ENCODE measurements around the gene ZBP1.

Gene ZBP1

DNA sequence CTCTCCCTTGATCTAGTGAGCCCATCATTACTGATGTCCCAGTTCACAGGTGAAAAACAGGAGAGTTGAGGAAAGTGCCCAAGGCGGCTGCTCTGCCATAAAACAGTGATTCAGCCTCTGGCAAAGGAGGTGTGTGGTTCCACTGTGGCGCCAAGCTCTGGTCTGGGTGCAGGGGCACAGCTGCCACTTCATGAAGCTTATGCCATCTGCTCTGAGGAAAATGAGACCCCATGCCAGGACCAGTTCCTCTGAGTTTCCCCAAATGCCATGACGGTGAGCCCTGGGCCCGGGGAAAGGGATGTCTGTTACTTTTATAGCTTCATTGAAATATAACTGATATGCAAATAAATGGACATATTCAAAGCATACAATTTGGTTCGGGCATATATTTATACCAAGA lies 33.7 kb upstream of the ZBP1 start:
- ChIA-PET POLR2A (no interaction called here), CTCF (interaction anchor here (0.6 to 3.7 kb wide), 20 partner anchors 11 to 576 kb away, joined by 3 to 35 read pairs (median 5); partner anchors contain the start of gene ZBP1)
- 89% methylated on average over 2 of the region's 5 CpGs for WGBS (ENCODE audit: insufficient coverage)

DNA sequence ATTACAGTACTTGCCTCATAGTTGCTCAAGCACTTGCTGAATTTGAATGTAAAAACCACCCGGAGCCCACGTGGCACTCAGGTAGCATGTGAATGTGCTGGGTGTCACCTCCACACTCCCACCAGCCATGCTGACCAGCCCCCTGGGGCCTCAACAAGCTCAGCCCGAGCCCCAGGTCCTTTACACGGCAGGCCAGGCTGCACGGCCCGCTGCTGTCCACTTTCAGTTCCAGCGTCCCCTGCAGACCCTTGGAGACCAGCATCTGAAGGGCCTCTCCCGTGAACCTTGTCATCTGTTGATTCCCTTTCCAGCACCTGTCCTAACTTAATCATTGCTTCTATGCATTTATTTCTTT lies 33.3 kb upstream of the ZBP1 start:
- Histone ChIP-seq H3K27me3 (replicated peaks in 2 of 5; ENCODE audit: control insufficient read depth in 4 of 5, insufficient read depth in 5 of 5, low read length in 4 of 5) (peaks cover 0 to 8% (median 0%) of the 10 kb centered on the region in 5 experiments), H3K4me1 (ENCODE audit: control extremely low read depth in 1 of 4, control insufficient read depth in 4 of 4, insufficient read depth in 4 of 4, low read length in 3 of 4) (no peaks in the 10 kb centered on the region), H3K4me3 (ENCODE audit: control insufficient read depth in 1 of 7, extremely low read depth in 1 of 7, insufficient read depth in 4 of 7, low read depth in 2 of 7, low read length in 6 of 7) (no peak overlapping the region), H3K36me3 (ENCODE audit: control insufficient read depth in 4 of 4, insufficient read depth in 4 of 4, low read length in 3 of 4) (peaks cover 0 to 5% (median 2%) of the 10 kb centered on the region in 4 experiments), H3K9me3 (ENCODE audit: control extremely low read depth in 1 of 5, control insufficient read depth in 4 of 5, insufficient read depth in 2 of 5, low read depth in 1 of 5, low read length in 4 of 5) (no peaks in the 10 kb centered on the region), H3K27ac (ENCODE audit: insufficient read depth in 1 of 2, low read depth in 1 of 2, low read length in 2 of 2, poor library complexity in 1 of 2, severe bottlenecking in 2 of 2) (no peak overlapping the region)
- WGBS (ENCODE audit: insufficient coverage): 93% methylated on average over 8 of the region's 8 CpGs
- ChIA-PET CTCF (interaction anchor here (0.6 to 3.7 kb wide), 20 partner anchors 10 to 577 kb away, joined by 3 to 35 read pairs (median 5); partner anchors contain the start of gene ZBP1), POLR2A (no interaction called here)
- DNase-seq: no peak

More for the DNA sequence above, 33.7 kb upstream of the ZBP1 start:
- Histone ChIP-seq H3K36me3 (ENCODE audit: control insufficient read depth in 4 of 4, insufficient read depth in 4 of 4, low read length in 3 of 4) (peaks cover 0 to 5% (median 2%) of the 10 kb centered on the region in 4 experiments), H3K27ac (ENCODE audit: insufficient read depth in 1 of 2, low read depth in 1 of 2, low read length in 2 of 2, poor library complexity in 1 of 2, severe bottlenecking in 2 of 2) (no peak overlapping the region), H3K4me1 (ENCODE audit: control extremely low read depth in 1 of 4, control insufficient read depth in 4 of 4, insufficient read depth in 4 of 4, low read length in 3 of 4) (no peaks in the 10 kb centered on the region), H3K9me3 (ENCODE audit: control extremely low read depth in 1 of 5, control insufficient read depth in 4 of 5, insufficient read depth in 2 of 5, low read depth in 1 of 5, low read length in 4 of 5) (no peaks in the 10 kb centered on the region), H3K4me3 (ENCODE audit: control insufficient read depth in 1 of 7, extremely low read depth in 1 of 7, insufficient read depth in 4 of 7, low read depth in 2 of 7, low read length in 6 of 7) (no peak overlapping the region), H3K27me3 (replicated peaks in 2 of 5; ENCODE audit: control insufficient read depth in 4 of 5, insufficient read depth in 5 of 5, low read length in 4 of 5) (peaks cover 0 to 8% (median 0%) of the 10 kb centered on the region in 5 experiments)
- no peak for DNase-seq

DNA sequence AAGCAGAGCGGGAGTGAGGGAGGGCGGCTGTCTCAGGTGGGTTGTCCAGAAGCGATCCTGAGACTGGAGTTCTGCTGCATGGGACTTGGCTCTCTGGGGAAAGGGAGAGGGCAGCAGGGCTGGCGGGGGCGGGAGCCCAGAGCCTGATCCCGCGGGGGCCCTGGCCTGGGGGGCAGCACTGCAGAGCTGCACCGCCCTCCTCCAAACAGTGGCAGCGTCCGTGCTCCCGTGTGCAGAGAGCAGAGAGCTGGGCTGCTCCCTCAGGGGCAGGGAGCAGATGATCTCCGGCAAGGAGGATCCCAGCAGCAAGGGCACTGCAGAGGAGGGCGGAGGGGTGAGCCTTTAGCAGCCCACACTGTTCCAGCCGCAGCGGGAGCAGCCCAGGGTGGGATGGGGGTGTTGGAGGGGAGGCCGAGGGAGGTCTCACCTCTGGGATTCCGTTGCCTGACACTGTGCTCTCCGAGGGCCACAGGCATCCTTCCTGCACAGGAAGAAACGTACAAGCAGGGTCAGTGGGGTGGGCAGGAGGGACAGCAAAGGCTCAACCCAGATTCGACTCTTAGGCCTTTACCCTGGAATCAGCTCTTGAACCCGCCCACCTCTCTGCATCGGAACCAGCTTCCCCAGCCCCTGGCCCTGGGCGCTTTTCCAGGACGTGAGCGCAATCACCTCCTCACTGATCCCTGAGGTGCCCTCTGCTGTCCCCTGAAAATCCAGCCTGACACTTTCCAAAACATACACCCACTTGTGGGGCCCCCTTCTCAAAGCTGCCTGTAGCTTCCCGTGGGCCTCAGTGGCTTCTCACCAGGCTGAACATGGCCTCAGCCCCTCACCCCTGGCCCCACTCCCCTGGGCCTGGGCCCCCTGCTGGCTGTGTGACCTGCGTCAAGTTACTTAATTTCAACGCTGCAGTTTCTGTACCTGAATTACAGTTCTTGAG lies 32.6 kb upstream of the ZBP1 start:
- Histone ChIP-seq H3K27me3 (replicated peaks in 2 of 5; ENCODE audit: control insufficient read depth in 4 of 5, insufficient read depth in 5 of 5, low read length in 4 of 5) (peaks cover 0 to 8% (median 0%) of the 10 kb centered on the region in 5 experiments), H3K27ac (ENCODE audit: insufficient read depth in 1 of 2, low read depth in 1 of 2, low read length in 2 of 2, poor library complexity in 1 of 2, severe bottlenecking in 2 of 2) (no peak overlapping the region), H3K4me1 (ENCODE audit: control extremely low read depth in 1 of 4, control insufficient read depth in 4 of 4, insufficient read depth in 4 of 4, low read length in 3 of 4) (no peaks in the 10 kb centered on the region), H3K9me3 (ENCODE audit: control extremely low read depth in 1 of 5, control insufficient read depth in 4 of 5, insufficient read depth in 2 of 5, low read depth in 1 of 5, low read length in 4 of 5) (no peaks in the 10 kb centered on the region), H3K36me3 (ENCODE audit: control insufficient read depth in 4 of 4, insufficient read depth in 4 of 4, low read length in 3 of 4) (peaks cover 0 to 5% (median 0%) of the 10 kb centered on the region in 4 experiments), H3K4me3 (ENCODE audit: control insufficient read depth in 1 of 7, extremely low read depth in 1 of 7, insufficient read depth in 4 of 7, low read depth in 2 of 7, low read length in 6 of 7) (no peak overlapping the region)
- no peak for DNase-seq
- POLR2A ChIA-PET: no interaction called here
- CTCF ChIA-PET: interaction anchor here (0.7 to 3.7 kb wide), 12 partner anchors 11 to 434 kb away, joined by 3 to 35 read pairs (median 6); partner anchors contain the start of gene ZBP1
- WGBS (ENCODE audit: insufficient coverage): 95% methylated on average over 28 of the region's 28 CpGs

DNA sequence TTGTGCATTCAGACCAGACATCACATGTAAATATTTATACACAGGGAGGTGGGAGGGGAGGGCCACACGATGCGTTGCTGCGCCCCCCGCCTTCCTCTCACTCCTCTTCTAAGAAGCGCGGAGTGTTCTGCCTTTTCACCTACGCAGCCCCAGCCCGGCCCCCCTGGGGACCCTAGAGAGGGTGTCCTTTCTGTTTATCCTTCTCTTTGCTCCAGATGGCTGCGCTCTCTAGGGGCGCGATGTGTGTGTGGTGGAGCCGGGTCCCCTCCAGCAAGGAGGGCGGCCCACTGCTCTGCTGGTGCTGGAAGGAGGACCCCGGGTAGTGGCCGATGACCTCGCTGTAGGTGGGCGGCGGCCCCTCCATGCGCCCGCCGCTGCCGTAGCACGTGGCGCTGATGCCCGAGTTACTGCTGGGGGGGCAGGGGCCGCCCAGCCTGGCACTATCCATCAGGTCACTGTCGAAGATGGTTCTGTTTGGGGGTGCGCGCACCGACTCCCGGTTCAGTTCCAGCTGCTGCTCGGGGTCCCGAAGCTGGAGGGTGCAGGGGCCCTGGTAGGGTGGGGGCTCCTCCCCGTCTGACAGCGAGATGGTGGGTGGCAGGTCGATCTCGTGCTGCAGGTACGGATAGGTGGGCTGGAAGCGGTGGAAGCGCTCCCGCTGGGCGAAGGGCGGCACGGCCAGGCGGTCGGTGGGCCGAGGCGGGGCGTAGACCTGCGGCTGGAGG lies 31.8 kb upstream of the ZBP1 start:
- no peaks in the 10 kb centered on the region for H3K4me1 ChIP-seq (ENCODE audit: control extremely low read depth in 1 of 4, control insufficient read depth in 4 of 4, insufficient read depth in 4 of 4, low read length in 3 of 4)
- ChIA-PET POLR2A (no interaction called here), CTCF (interaction anchor here (0.6 to 3.5 kb wide), 4 partner anchors 30 to 438 kb away, joined by 3 to 35 read pairs (median 8); partner anchors contain the start of gene ZBP1)
- DNase-seq: no peak
- H3K4me3 ChIP-seq (ENCODE audit: control insufficient read depth in 1 of 7, extremely low read depth in 1 of 7, insufficient read depth in 4 of 7, low read depth in 2 of 7, low read length in 6 of 7): no peak overlapping the region
- H3K27ac ChIP-seq (ENCODE audit: insufficient read depth in 1 of 2, low read depth in 1 of 2, low read length in 2 of 2, poor library complexity in 1 of 2, severe bottlenecking in 2 of 2): no peak overlapping the region
- peaks cover 0 to 5% (median 0%) of the 10 kb centered on the region in 4 experiments for H3K36me3 ChIP-seq (ENCODE audit: control insufficient read depth in 4 of 4, insufficient read depth in 4 of 4, low read length in 3 of 4)
- 97% methylated on average over 45 of the region's 50 CpGs for WGBS (ENCODE audit: insufficient coverage)
- peaks cover 0 to 8% (median 0%) of the 10 kb centered on the region in 5 experiments for H3K27me3 ChIP-seq (replicated peaks in 2 of 5; ENCODE audit: control insufficient read depth in 4 of 5, insufficient read depth in 5 of 5, low read length in 4 of 5)
- no peaks in the 10 kb centered on the region for H3K9me3 ChIP-seq (ENCODE audit: control extremely low read depth in 1 of 5, control insufficient read depth in 4 of 5, insufficient read depth in 2 of 5, low read depth in 1 of 5, low read length in 4 of 5)

DNA sequence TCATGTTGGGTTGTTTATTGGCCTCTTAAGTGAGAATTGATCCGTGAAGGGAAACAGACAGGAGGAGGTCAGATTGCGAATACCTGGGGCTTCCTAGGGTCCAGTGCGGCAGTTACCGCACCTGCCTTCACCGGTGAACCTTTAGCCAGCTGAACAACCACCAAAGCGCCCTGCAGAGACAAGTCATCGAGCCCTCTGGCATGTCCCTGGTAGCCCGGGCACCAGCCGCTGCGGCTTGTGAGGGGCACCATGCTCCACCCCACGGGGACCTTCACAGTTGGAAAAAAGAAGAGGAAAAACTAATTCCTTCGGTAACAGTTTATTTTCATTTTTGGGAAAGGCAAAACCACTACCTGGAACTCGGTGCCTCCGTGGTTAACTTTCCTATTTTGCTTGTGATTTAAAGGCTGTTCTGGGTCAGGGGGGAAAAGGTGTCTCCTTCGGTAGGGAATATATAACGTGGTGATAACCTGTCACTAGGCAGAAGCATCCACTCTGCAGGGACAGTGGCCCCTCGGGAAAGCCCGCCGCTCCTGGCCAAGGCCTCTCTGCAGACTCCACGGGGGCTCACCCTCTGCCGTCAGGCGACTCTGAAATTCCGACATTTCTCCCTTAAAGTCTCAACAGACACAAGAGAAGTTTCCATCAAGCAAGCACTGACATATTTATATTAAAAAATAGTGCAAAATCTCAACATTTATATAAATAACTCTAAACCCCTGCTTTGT lies 30.7 kb upstream of the ZBP1 start:
- ChIA-PET POLR2A (no interaction called here), CTCF (interaction anchor here (1.3 kb wide), 1 partner anchor 60 kb away, joined by 3 read pairs; no protein-coding TSS in a partner anchor)
- 94% methylated on average over 19 of the region's 23 CpGs for WGBS (ENCODE audit: insufficient coverage)
- Histone ChIP-seq H3K36me3 (ENCODE audit: control insufficient read depth in 4 of 4, insufficient read depth in 4 of 4, low read length in 3 of 4) (peaks cover 0 to 5% (median 0%) of the 10 kb centered on the region in 4 experiments), H3K4me1 (ENCODE audit: control extremely low read depth in 1 of 4, control insufficient read depth in 4 of 4, insufficient read depth in 4 of 4, low read length in 3 of 4) (no peaks in the 10 kb centered on the region), H3K27ac (ENCODE audit: insufficient read depth in 1 of 2, low read depth in 1 of 2, low read length in 2 of 2, poor library complexity in 1 of 2, severe bottlenecking in 2 of 2) (no peak overlapping the region), H3K9me3 (ENCODE audit: control extremely low read depth in 1 of 5, control insufficient read depth in 4 of 5, insufficient read depth in 2 of 5, low read depth in 1 of 5, low read length in 4 of 5) (no peaks in the 10 kb centered on the region), H3K27me3 (replicated peaks in 2 of 5; ENCODE audit: control insufficient read depth in 4 of 5, insufficient read depth in 5 of 5, low read length in 4 of 5) (peaks cover 0 to 8% (median 0%) of the 10 kb centered on the region in 5 experiments), H3K4me3 (ENCODE audit: control insufficient read depth in 1 of 7, extremely low read depth in 1 of 7, insufficient read depth in 4 of 7, low read depth in 2 of 7, low read length in 6 of 7) (no peak overlapping the region)
- no peak for DNase-seq

DNA sequence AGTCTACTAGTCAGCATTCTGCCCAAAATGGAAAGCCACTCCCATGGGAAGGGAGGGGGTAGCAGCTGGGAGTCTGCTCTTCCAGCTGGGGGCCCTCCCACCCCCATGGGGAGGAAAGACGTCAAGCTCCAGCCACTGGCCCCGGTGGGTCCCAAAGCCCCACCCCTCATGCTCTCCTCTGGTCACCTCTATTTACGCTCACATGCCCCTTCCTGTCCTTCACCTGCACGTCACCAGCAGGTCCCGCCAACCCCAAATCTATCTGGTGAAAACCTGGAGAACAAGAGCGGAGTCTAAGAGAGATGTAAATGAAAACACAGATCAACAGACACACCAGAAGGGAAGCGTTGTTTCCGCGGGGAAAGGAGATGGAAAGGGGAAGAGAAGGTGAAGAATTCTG lies 30.0 kb upstream of the ZBP1 start:
- Histone ChIP-seq H3K4me1 (ENCODE audit: control extremely low read depth in 1 of 4, control insufficient read depth in 4 of 4, insufficient read depth in 4 of 4, low read length in 3 of 4) (no peaks in the 10 kb centered on the region), H3K36me3 (ENCODE audit: control insufficient read depth in 4 of 4, insufficient read depth in 4 of 4, low read length in 3 of 4) (peaks cover 0 to 5% (median 0%) of the 10 kb centered on the region in 4 experiments), H3K9me3 (ENCODE audit: control extremely low read depth in 1 of 5, control insufficient read depth in 4 of 5, insufficient read depth in 2 of 5, low read depth in 1 of 5, low read length in 4 of 5) (peaks cover 0 to 2% (median 0%) of the 10 kb centered on the region in 5 experiments), H3K27me3 (replicated peaks in 2 of 5; ENCODE audit: control insufficient read depth in 4 of 5, insufficient read depth in 5 of 5, low read length in 4 of 5) (peaks cover 0 to 8% (median 0%) of the 10 kb centered on the region in 5 experiments), H3K4me3 (ENCODE audit: control insufficient read depth in 1 of 7, extremely low read depth in 1 of 7, insufficient read depth in 4 of 7, low read depth in 2 of 7, low read length in 6 of 7) (no peak overlapping the region), H3K27ac (ENCODE audit: insufficient read depth in 1 of 2, low read depth in 1 of 2, low read length in 2 of 2, poor library complexity in 1 of 2, severe bottlenecking in 2 of 2) (no peak overlapping the region)
- ChIA-PET CTCF (interaction anchor here (1.3 kb wide), 1 partner anchor 61 kb away, joined by 3 read pairs; no protein-coding TSS in a partner anchor), POLR2A (no interaction called here)
- no peak for DNase-seq
- WGBS (ENCODE audit: insufficient coverage): 62% methylated on average over 3 of the region's 9 CpGs

Measured in common myeloid progenitor, CD34-positive (primary cell).